Measurements from ENCODE around the gene TMEM255B.
"Not testable (repeated sequence)": the region's sequence is repeated elsewhere in the genome, so short reads cannot be mapped to it uniquely, and the experiment has no call there.

The TMEM255B gene

GRCh38 chr13:113758651-113759524 lies at the start of gene TMEM255B:
Gene TMEM255B, plus strand, starts transcription at chr13:113759226. Its CDS starts 44 bp downstream, at chr13:113759270.
- DNase-seq (ENCODE audit: low read depth) = peak; percentile 40

- DNase-seq (ENCODE audit: low read depth) = no peak
These were observed 36.1 kb upstream of the TMEM255B start for GRCh38 chr13:113722921-113723320.

- no peak for DNase-seq (ENCODE audit: low read depth)
These were observed 35.5 kb upstream of the TMEM255B start for GRCh38 chr13:113723410-113724015.

GRCh38 chr13:113724016-113724758 lies 34.8 kb upstream of the TMEM255B start:
- DNase-seq (ENCODE audit: low read depth) = no peak

DNA sequence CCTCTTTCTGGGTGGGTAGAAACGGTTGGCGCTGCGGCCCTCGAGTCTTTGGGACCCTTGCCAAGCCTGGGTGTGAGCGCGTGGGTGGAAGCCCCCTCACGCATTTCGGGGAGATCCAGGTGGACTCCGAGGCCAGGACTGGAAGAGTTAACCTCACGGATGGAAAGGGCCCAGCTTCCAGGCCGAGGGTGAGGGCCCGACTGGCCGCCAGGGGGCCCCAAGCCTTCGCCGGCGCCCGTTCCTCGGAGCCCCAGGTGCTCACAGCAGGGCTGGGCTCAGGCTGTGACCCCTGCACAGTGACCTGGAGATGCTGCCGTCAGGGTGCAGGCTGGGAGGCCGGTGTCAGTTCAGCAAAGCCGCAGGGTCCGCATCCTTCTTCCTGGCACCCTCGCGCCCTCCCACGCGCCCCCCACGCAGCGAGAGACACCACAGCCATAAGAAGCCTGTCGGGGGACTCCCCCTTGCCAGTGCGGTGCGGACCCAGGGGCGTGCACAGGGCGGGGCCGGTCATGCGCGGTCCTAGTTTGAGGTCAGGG lies 34.2 kb upstream of the TMEM255B start:
- DNase-seq (ENCODE audit: low read depth) = peak; percentile 71

DNA sequence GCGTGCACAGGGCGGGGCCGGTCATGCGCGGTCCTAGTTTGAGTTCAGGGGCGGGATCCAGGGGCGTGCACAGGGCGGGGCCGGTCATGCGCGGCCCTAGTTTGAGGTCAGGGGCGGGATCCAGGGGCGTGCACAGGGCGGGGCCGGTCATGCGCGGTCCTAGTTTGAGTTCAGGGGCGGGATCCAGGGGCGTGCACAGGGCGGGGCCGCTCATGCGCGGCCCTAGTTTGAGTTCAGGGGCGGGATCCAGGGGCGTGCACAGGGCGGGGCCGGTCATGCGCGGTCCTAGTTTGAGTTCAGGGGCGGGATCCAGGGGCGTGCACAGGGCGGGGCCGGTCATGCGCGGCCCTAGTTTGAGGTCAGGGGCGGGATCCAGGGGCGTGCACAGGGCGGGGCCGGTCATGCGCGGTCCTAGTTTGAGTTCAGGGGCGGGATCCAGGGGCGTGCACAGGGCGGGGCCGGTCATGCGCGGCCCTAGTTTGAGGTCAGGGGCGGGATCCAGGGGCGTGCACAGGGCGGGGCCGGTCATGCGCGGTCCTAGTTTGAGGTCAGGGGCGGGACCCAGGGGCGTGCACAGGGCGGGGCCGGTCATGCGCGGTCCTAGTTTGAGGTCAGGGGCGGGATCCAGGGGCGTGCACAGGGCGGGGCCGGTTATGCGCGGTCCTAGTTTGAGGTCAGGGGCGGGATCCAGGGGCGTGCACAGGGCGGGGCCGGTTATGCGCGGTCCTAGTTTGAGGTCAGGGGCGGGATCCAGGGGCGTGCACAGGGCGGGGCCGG lies 33.5 kb upstream of the TMEM255B start:
- DNase-seq (ENCODE audit: low read depth) = peak; percentile 14

- DNase-seq (ENCODE audit: low read depth) = not testable (repeated sequence)
These were observed 32.8 kb upstream of the TMEM255B start for GRCh38 chr13:113726106-113726821.

DNA sequence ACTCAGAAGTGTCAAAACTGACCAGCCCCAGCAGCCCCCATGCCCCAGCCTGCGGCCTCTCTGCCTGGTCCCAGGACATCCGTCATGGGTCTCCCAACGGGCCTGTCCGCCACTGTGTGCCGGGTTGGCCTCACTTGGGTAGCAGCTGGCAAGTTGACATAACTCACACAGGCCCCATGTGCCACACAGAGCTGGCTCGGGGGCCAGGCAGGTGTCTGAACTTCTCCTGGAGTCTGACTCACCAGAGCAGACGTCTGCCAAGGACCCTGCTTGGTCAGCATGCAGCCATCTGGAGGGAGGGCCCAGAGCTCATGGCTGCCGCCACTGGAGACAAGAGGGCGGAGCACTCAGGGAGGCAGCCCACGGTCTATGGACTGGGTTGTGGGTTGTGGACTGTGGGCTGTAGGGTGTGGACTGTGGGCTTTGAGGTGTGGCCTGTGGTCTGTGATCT lies 32.0 kb upstream of the TMEM255B start:
- no peak for DNase-seq (ENCODE audit: low read depth)

DNA sequence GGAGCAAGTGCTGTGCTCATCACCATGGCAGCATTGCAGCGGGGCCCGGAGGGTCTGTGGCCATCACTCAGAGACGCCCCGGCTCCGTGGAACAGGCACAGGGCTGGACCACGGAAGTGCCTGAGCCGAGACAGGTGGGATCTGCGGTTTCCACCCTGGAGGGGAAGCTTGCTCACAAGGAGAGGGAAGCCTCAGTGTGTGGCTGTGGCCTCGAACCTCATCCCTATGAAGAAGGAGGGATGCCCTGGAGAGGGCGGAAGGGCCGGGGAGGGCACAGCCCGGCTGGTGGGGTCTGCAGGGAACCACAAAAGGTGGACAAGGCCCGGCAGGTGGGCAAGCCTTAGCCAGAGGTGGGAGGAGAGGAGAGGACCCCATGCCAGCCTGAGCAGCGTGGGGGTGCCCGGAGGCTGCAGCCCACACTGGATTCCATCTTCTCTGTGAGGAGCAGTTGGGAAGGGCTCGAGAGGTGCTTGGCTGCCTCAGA lies 30.4 kb upstream of the TMEM255B start:
- DNase-seq (ENCODE audit: low read depth) = no peak

DNA sequence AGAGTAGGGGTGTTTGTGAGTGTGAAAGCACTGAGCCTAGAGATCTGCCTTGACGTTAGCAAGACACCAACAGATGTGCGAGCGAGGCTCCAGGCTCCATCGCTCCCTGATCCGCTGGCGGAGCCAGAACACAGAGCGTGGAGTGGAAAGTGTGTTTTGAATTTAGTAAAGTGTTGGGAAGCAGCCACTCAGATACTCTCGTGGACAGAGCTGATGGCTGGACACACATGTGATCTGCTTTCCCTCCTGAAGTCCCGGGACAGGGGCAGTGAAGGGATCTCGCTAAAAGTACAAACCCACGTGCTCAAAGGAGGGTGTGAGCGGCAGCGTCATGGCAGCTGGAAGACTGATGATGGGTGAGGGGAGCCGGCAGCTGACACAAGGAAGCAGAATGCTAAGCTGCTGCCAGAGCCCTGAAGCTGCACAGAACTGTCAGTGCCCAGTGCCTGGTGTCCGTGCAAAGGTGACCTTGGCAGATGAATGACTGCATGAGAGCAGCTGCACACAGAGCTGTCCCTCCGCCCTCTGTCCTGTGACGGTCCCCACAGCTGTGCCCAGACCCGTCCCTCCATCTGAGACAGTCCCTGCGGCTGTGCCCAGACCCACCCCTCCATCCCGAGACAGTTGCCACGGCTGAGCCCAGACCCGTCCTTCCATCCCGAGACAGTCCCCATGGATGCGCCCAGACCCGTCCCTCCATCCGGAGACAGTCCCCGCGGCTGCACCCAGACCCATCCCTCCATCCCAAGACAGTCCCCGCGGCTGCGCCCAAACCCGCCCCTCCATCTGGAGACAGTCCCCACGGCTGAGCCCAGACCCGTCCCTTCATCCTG lies 29.6 kb upstream of the TMEM255B start:
- DNase-seq (ENCODE audit: low read depth) = no peak

GRCh38 chr13:113730258-113730691 lies 28.8 kb upstream of the TMEM255B start:
- no peak for DNase-seq (ENCODE audit: low read depth)

GRCh38 chr13:113730831-113731191 lies 28.2 kb upstream of the TMEM255B start:
- no peak for DNase-seq (ENCODE audit: low read depth)

DNA sequence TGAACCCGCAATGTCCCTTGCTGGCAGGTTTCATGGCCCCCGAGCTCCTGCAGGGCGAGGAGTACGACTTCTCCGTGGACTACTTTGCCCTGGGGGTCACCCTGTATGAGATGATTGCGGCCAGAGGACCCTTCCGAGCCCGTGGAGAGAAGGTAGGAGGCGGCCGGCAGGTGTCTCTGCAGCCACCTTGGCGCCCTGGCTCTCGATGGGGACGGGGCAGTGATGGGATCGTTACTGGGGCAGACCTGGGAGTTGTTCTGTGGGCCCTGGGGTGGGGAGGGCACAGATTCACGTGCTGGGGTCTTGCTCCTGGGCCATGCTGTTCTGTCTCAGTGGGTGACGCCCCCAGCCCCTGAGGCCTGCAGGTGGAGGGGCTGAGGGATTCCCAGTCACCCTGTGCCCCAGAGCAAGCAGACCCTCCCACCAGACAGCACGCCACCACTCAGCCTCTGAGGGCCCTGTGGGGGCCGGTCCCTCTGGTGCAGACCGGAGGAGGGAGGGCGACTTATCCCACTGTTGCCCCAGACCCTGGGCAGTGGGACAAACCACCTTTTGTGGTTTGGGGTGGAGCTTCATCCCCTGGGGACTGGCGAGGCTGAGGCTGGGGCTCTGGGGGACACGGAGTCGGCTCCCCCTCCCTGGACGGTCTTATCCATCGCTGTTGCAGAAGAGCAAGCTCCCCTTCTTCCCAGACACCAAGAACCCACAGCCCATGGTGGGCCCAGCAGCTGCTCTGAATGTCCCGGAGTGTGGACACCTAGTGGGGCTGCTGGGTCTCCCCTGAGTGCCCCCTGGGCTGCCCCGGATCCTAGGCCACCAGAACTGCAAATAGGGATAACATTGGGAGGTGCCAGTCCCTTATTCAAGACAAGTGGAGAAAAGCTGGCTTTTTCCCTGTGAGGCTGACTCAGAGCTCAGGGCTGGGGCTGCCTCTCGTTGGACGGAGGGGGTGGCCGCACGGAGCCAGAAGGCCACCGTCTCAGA lies 27.5 kb upstream of the TMEM255B start:
- DNase-seq (ENCODE audit: low read depth) = no peak

DNA sequence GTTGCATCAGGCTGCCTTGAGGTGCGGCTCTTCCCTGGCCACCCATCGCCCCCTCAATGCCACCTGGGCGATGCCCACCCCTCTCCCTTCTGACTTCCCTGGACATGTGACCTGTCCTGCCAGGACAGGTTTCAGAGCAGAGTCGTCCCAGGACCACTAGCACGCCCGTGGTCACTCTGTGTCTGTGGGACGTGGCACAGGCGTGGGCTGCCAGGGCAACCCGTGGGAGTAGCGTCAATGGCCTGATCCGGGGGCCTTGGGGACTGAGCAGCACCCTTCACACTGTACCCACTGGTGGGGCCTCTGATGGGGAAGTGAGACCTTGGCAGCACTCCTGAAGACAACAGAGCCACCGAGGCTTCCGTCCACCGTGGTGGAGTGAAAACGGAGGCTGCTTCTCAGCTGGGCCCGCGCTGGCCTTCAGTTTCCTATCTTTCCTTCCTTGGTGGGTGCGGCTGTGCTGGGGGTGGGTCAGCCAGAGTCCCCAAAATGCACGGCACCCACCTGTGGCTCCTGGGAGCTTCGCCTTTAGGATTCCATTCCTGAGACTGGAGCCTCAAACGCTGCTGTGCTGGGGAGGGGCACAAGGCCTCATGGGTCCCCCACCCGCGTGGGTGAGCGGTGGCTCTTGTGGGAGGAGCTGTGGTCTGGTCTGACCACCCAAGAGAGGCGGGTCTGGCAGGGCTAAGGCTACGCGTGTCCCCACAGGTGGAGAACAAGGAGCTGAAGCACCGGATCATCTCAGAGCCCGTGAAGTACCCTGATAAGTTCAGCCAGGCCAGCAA lies 26.7 kb upstream of the TMEM255B start:
- DNase-seq (ENCODE audit: low read depth) = no peak

GRCh38 chr13:113732961-113733950 lies 25.8 kb upstream of the TMEM255B start:
- no peak for DNase-seq (ENCODE audit: low read depth)

DNA sequence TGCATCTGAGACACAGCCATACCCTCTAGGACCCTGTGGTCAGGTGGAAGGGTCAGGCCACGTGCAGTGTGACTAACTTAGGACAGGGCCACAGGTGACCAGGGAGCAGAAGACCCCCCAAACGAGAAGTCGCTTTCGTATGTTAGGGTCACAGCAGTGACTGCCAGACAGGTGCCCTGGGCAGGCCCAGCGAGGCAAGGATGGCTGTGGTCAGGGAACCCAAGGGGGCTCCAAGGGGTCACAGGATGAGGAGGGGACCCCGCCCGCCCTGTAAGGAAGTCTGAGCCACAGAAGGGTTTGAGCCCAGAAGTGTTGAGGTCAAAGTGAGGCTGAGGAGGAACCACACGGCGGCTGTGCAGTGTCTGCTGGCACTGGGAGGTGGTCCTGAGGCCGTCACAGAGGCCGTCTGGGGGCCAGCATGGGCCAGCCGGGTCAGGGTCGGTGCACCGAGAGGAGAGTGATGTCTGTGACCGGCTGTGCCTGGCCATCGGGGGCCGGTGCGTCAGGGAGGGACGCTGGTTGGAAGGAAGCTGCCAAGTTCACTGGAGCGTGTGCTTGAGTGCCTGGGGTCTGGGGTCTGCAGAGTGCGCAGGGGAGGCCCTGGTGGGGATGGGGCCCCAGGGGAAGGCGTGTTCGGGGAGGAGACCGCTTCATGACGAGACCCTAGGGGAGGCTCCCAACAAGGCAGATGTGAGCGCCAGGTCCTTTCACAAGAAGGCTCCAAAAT lies 24.8 kb upstream of the TMEM255B start:
- no peak for DNase-seq (ENCODE audit: low read depth)
